ENCODE results near the gene ECI2. TPM values are rescaled to one million over a fixed set of nuclear protein-coding genes. Genes with fewer than 3 reads are reported as not detected.
A peak's percentile ranks its signal among the peaks of the same experiment; 100 is the strongest.

The ECI2 gene
- total and polyA plus RNA-seq, 2 donors (not counting 3 experiments of a cell fraction or from before 2014, with no cell fraction given): 33.5 to 91.0 TPM

DNA sequence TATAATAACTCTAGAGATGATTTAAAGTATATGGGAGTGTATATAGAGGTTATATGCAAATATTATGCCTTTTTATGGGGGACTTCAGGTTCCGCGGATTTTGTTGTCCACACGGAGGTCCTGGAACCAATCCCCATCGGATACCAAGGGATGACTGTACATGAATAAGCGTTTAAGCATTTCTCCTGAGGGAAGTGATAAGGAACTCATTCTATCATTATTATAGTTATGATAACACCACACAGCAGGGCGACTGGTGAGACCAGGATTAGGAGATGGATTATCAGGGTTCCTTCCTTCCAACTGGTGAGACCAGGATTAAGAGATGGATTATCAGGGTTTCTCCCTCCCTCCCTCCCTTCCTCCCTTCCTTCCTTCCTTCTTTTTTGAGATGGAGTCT lies 6.6 kb downstream of the ECI2 start:
- DNase-seq (ENCODE audit: low read depth, low spot score): peak; percentile 80
- Histone ChIP-seq H3K4me2 (ENCODE audit: insufficient read depth, low read length) (peak overlapping the region; percentile 60), H2AFZ (ENCODE audit: low read depth, low read length) (no peak overlapping the region), H3K4me1 (ENCODE audit: control insufficient read depth, extremely low read depth, insufficient read depth, low read length) (peaks cover 55% of the 10 kb centered on the region), H3K27me3 (ENCODE audit: control insufficient read depth in 2 of 2, insufficient read depth in 2 of 2, low read length in 2 of 2) (no peaks in the 10 kb centered on the region), H3K9me1 (replicated peaks; ENCODE audit: control insufficient read depth, extremely low read depth, insufficient read depth, low read length) (no peaks in the 10 kb centered on the region), H3K4me3 (replicated peaks in 1 of 3; ENCODE audit: insufficient read depth in 1 of 3, low read depth in 1 of 3, low read length in 3 of 3) (no peak overlapping the region), H3K27ac (ENCODE audit: insufficient read depth, low read depth, low read length) (peak overlapping the region; percentile 73), H3K79me2 (ENCODE audit: control insufficient read depth, insufficient read depth, low read length) (peaks cover 37% of the 10 kb centered on the region), H3K9ac (replicated peaks; ENCODE audit: extremely low read depth, insufficient read depth, low read length) (no peak overlapping the region), H3K36me3 (ENCODE audit: control insufficient read depth in 2 of 2, extremely low read depth in 1 of 2, insufficient read depth in 2 of 2, low read length in 2 of 2) (peaks cover 1 to 12% of the 10 kb centered on the region in 2 experiments), H3K9me3 (replicated peaks; ENCODE audit: control insufficient read depth, insufficient read depth, low read length) (no peaks in the 10 kb centered on the region), H4K20me1 (replicated peaks; ENCODE audit: control insufficient read depth, extremely low read depth, insufficient read depth, low read length) (no peaks in the 10 kb centered on the region)
- dilution Hi-C loops (cut with MboI; ENCODE audit: extremely low pct_ligation_motif_present, low sequenced_read_pairs): no loop called here
- FAIRE-seq: peak; percentile 76
- POLR2A ChIA-PET: interaction anchor here (1.1 kb wide), 1 partner anchor 234 kb away, joined by 7 read pairs; no protein-coding TSS in a partner anchor
- intact Hi-C loops (cut with micrococcal nuclease): no loop called here
- CTCF ChIA-PET: interaction anchor here (1.0 kb wide), 1 partner anchor 12 kb away, joined by 3 read pairs; no protein-coding TSS in a partner anchor
- TF ChIP-seq, protein P1, sequence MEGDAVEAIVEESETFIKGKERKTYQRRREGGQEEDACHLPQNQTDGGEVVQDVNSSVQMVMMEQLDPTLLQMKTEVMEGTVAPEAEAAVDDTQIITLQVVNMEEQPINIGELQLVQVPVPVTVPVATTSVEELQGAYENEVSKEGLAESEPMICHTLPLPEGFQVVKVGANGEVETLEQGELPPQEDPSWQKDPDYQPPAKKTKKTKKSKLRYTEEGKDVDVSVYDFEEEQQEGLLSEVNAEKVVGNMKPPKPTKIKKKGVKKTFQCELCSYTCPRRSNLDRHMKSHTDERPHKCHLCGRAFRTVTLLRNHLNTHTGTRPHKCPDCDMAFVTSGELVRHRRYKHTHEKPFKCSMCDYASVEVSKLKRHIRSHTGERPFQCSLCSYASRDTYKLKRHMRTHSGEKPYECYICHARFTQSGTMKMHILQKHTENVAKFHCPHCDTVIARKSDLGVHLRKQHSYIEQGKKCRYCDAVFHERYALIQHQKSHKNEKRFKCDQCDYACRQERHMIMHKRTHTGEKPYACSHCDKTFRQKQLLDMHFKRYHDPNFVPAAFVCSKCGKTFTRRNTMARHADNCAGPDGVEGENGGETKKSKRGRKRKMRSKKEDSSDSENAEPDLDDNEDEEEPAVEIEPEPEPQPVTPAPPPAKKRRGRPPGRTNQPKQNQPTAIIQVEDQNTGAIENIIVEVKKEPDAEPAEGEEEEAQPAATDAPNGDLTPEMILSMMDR (IDR thresholded peaks at IDR 0.05; ENCODE audit: extremely low read depth in 1 of 2, insufficient read depth in 1 of 2, low read depth in 1 of 2, low read length in 2 of 2): no peak
- TF ChIP-seq JUN (IDR thresholded peaks at IDR 0.05; ENCODE audit: borderline replicate concordance, insufficient read depth, insufficient read length, low read depth): peak; percentile 80
- TF ChIP-seq EZH2 (IDR thresholded peaks at IDR 0.05; ENCODE audit: borderline replicate concordance, low read depth, low read length, severe bottlenecking): no peak
- peak; percentile 91 for TF ChIP-seq FOS (IDR thresholded peaks at IDR 0.05; ENCODE audit: borderline replicate concordance, insufficient read depth, low read length)
- TF ChIP-seq, protein P2, sequence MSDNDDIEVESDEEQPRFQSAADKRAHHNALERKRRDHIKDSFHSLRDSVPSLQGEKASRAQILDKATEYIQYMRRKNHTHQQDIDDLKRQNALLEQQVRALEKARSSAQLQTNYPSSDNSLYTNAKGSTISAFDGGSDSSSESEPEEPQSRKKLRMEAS (IDR thresholded peaks at IDR 0.05; ENCODE audit: insufficient read depth, insufficient read length): no peak
- no peak for TF ChIP-seq MYC (IDR thresholded peaks at IDR 0.05; ENCODE audit: low read depth, low read length)
- peak; percentile 94 for TF ChIP-seq POLR2AphosphoS5 (IDR thresholded peaks at IDR 0.05; ENCODE audit: insufficient read depth, low read depth, low read length)
- peak; percentile 59 for TF ChIP-seq POLR2A (IDR thresholded peaks at IDR 0.05; ENCODE audit: low read depth, low read length)
- peak; percentile 94 for TF ChIP-seq GATA2 (IDR thresholded peaks at IDR 0.05; ENCODE audit: insufficient read depth, insufficient read length, low read depth, low read length)
- BruUV-seq (replicated peaks): no TSS peak
